Stomach (tissue), 9 donors: Measurements from ENCODE around the gene NSUN6. TPM values are rescaled to one million over a fixed set of nuclear protein-coding genes. Genes with fewer than 3 reads are reported as not detected.

Source experiments
- DNase-seq, 2 donors: peaks; one replicate each; pipeline versions ENCODE4 v3.0.0 to v3.0.0-alpha.2; 2013 to 2019
- H3K27ac ChIP-seq, 5 donors: fragments of 200-600 bp in 4 of 5; sonication (generic) in 4 of 5; one replicate each; pipeline ENCODE4 v1.5.1; 2013 to 2019; ENCODE audit warnings: mild to moderate bottlenecking in 1 of 5, moderate library complexity in 1 of 5
- H3K27me3 ChIP-seq, 3 donors: fragments of 200-600 bp; sonication (generic); one replicate each; pipeline ENCODE4 v1.5.1; 2017 to 2019; ENCODE audit warnings: mixed run types in 1 of 3
- H3K36me3 ChIP-seq, 4 donors: fragments of 200-600 bp; sonication (generic); 1 replicate in 3 of 4; 2 replicates in 1 of 4; pipeline ENCODE4 v1.5.1; 2016 to 2019
- H3K4me1 ChIP-seq, 4 donors: fragments of 200-600 bp; sonication (generic); one replicate each; pipeline ENCODE4 v1.5.1; 2016 to 2019
- H3K4me3 ChIP-seq, 4 donors: fragments of 200-600 bp; sonication (generic) in 3 of 4; one replicate each; pipeline ENCODE4 v1.5.1; 2016 to 2019; ENCODE audit warnings: mild to moderate bottlenecking in 1 of 4
- H3K9me3 ChIP-seq, 4 donors: fragments of 200-600 bp; sonication (generic); one replicate each; pipeline ENCODE4 v1.5.1; 2016 to 2019
- CTCF ChIP-seq, 7 experiments: fragments of 450-650 bp in 4 of 7; fragments of 200-600 bp in 3 of 7; sonication (generic) in 3 of 7; IDR thresholded peaks; one replicate each; pipeline ENCODE4 v1.5.1; 2016 to 2019; ENCODE audit warnings: antibody characterized with exemption in 7 of 7, control low read depth in 2 of 7, mild to moderate bottlenecking in 1 of 7
- EP300 ChIP-seq: sonication (generic); formaldehyde crosslinking; IDR thresholded peaks from one replicate; pipeline ENCODE4 v1.6.1; 2017; ENCODE audit warnings: antibody characterized with exemption
- POLR2A ChIP-seq, 4 donors: fragments of 450-650 bp; IDR thresholded peaks; one replicate each; pipeline ENCODE4 v1.6.1; 2016; ENCODE audit warnings: antibody characterized with exemption in 4 of 4, control low read depth in 2 of 4, mild to moderate bottlenecking in 1 of 4, moderate library complexity in 1 of 4
- POLR2AphosphoS5 ChIP-seq, 3 donors: sonication (generic); formaldehyde crosslinking; IDR thresholded peaks; one replicate each; pipeline ENCODE4 v1.6.1; 2016; ENCODE audit warnings: antibody characterized with exemption in 3 of 3
- WGBS, 5 donors: extraction: QIAGEN DNeasy Blood & Tissue Kit in 3 of 5; methylation state at CpG; one replicate each; pipeline versions ENCODE4 v1.1.5 to v1.1.7; 2013 to 2018; 5-methylcytosine and 5-hydroxymethylcytosine counted together
- intact Hi-C: fragments of 100-400 bp; cut with DNase I; formaldehyde crosslinking; loops from one replicate; pipeline ENCODE4 v1.15.1; 2023; ENCODE audit warnings: low total_unique reads
- polyA plus RNA-seq, 3 donors: library from polyadenylated mRNA; stranded (reverse); fragments of 200-250 nt; gene quantifications; one replicate each; pipeline ENCODE4 v1.2.3, GENCODE V29; 2013
- total RNA-seq, 5 donors: library from RNA; depleted of rRNA; stranded (reverse); fragments of >200 nt; gene quantifications; one replicate each; pipeline versions ENCODE4 v1.1.0 to v1.2.3, GENCODE V29; 2014 to 2016
- donor health status: healthy with polysubstance abuse.
- donor health status: Bipolar disorder and iron deficiency.
- donor health status: healthy.

Gene NSUN6
- total and polyA plus RNA-seq, 8 donors = 3.1 to 52.7 (median 8.2) TPM

- no peak overlapping the region for H3K27ac ChIP-seq
- H3K36me3 ChIP-seq = peaks cover 0 to 46% (median 41%) of the 10 kb centered on the region in 4 donors
- H3K4me1 ChIP-seq = peaks cover 13 to 50% (median 34%) of the 10 kb centered on the region in 4 donors
- H3K4me3 ChIP-seq = no peak overlapping the region
- no peaks in the 10 kb centered on the region for H3K9me3 ChIP-seq
- TF ChIP-seq CTCF (IDR thresholded peaks at IDR 0.05) = no peak
- no peak for TF ChIP-seq EP300
- TF ChIP-seq POLR2AphosphoS5 (IDR thresholded peaks at IDR 0.05) = no peak
- TF ChIP-seq POLR2A (IDR thresholded peaks at IDR 0.05) = no peak
- DNase-seq = peak in 1 of 2 donors; percentile 10
- intact Hi-C loops = no loop called here
- no peaks in the 10 kb centered on the region for H3K27me3 ChIP-seq
- 46 to 57% (median 48%) methylated on average over 2 of the region's 2 CpGs for WGBS, 5 donors
Measured at GRCh38 chr10:18666810-18667209, 15.4 kb upstream of the NSUN6 start.

- no peak overlapping the region for H3K4me3 ChIP-seq
- no peak for DNase-seq
- intact Hi-C loops = no loop called here
- no peak for TF ChIP-seq EP300
- no peak for TF ChIP-seq POLR2AphosphoS5 (IDR thresholded peaks at IDR 0.05)
- no peak for TF ChIP-seq CTCF (IDR thresholded peaks at IDR 0.05)
- TF ChIP-seq POLR2A (IDR thresholded peaks at IDR 0.05) = no peak
- H3K36me3 ChIP-seq = peaks cover 0 to 38% (median 33%) of the 10 kb centered on the region in 4 donors
- H3K4me1 ChIP-seq = peaks cover 21 to 59% (median 42%) of the 10 kb centered on the region in 4 donors
- no peaks in the 10 kb centered on the region for H3K27me3 ChIP-seq
- H3K9me3 ChIP-seq = no peaks in the 10 kb centered on the region
- no peak overlapping the region for H3K27ac ChIP-seq
- 36 to 46% (median 43%) methylated on average over 3 of the region's 3 CpGs for WGBS, 5 donors
Measured at GRCh38 chr10:18665815-18666558, 14.6 kb upstream of the NSUN6 start.

- Histone ChIP-seq H3K27ac (no peak overlapping the region), H3K4me1 (peaks cover 28 to 68% (median 49%) of the 10 kb centered on the region in 4 donors), H3K9me3 (no peaks in the 10 kb centered on the region), H3K27me3 (no peaks in the 10 kb centered on the region), H3K36me3 (peaks cover 0 to 27% (median 23%) of the 10 kb centered on the region in 4 donors), H3K4me3 (no peak overlapping the region)
- TF ChIP-seq POLR2AphosphoS5 (IDR thresholded peaks at IDR 0.05) (no peak), EP300 (no peak), POLR2A (IDR thresholded peaks at IDR 0.05) (no peak), CTCF (IDR thresholded peaks at IDR 0.05) (no peak)
- DNase-seq = no peak
- WGBS, 5 donors = 77 to 91% (median 87%) methylated on average over 2 of the region's 2 CpGs
- intact Hi-C loops = no loop called here
Measured at GRCh38 chr10:18664841-18665478, 13.6 kb upstream of the NSUN6 start.

- TF ChIP-seq EP300 (no peak), POLR2AphosphoS5 (IDR thresholded peaks at IDR 0.05) (no peak), POLR2A (IDR thresholded peaks at IDR 0.05) (no peak), CTCF (IDR thresholded peaks at IDR 0.05) (no peak)
- Histone ChIP-seq H3K4me1 (peaks cover 24 to 59% (median 43%) of the 10 kb centered on the region in 4 donors), H3K27ac (peak overlapping the region in 2 of 5 donors; percentile 98), H3K4me3 (peak overlapping the region; percentile 66 to 91 (median 82)), H3K9me3 (no peaks in the 10 kb centered on the region), H3K27me3 (no peaks in the 10 kb centered on the region), H3K36me3 (no peaks in the 10 kb centered on the region)
- no peak for DNase-seq
- 80 to 85% (median 84%) methylated on average over 19 of the region's 19 CpGs for WGBS, 5 donors
- intact Hi-C loops = no loop called here
Measured at GRCh38 chr10:18660816-18661431, 9.5 kb upstream of the NSUN6 start.
